GM23338 (cell line): ENCODE results near the gene SEC14L1. TPM values are rescaled to one million over a fixed set of nuclear protein-coding genes. Genes with fewer than 3 reads are reported as not detected.
A peak's percentile ranks its signal among the peaks of the same experiment; 100 is the strongest.

Experiments used
- ATAC-seq: fragments of 200-7000 bp; cut with Tn5 transposase; 3 replicates; pipeline ENCODE4 v1.9.1; 2020
- DNase-seq: peaks from one replicate; pipeline ENCODE4 v3.0.0-alpha.2; 2015; ENCODE audit warnings: low spot score
- H2AFZ ChIP-seq: fragments of 200-600 bp; sonication (generic); 2 replicates; pipeline ENCODE4 v1.8.0; 2016; ENCODE audit warnings: antibody characterized with exemption, mild to moderate bottlenecking, moderate library complexity
- H3F3A ChIP-seq: fragments of 200-600 bp; sonication (generic); replicated peaks from 2 replicates; pipeline ENCODE4 v1.8.0; 2017; ENCODE audit warnings: antibody characterized with exemption, mixed run types, low read depth
- H3K27ac ChIP-seq: fragments of 200-600 bp; sonication (generic); 2 replicates; pipeline ENCODE4 v1.6.1; 2016; ENCODE audit warnings: low read depth
- H3K27me3 ChIP-seq: fragments of 200-600 bp; sonication (generic); 2 replicates; pipeline ENCODE4 v1.8.0; 2016; ENCODE audit warnings: mild to moderate bottlenecking, mixed run types, moderate library complexity; ENCODE audit not compliant: insufficient read depth
- H3K36me3 ChIP-seq: fragments of 200-600 bp; sonication (generic); 2 replicates; pipeline ENCODE4 v1.8.0; 2016; ENCODE audit warnings: mild to moderate bottlenecking; ENCODE audit not compliant: insufficient read depth
- H3K4me1 ChIP-seq: fragments of 200-600 bp; sonication (generic); 2 replicates; pipeline ENCODE4 v1.8.0; 2016; ENCODE audit warnings: mild to moderate bottlenecking, moderate library complexity; ENCODE audit not compliant: insufficient read depth
- H3K4me2 ChIP-seq: fragments of 200-600 bp; sonication (generic); 2 replicates; pipeline ENCODE4 v1.7.1; 2017; ENCODE audit warnings: mixed run types
- H3K4me3 ChIP-seq: fragments of 200-600 bp; sonication (generic); 2 replicates; pipeline ENCODE4 v1.6.1; 2016; ENCODE audit warnings: mixed run types
- H3K79me2 ChIP-seq: fragments of 200-600 bp; sonication (generic); replicated peaks from 2 replicates; pipeline ENCODE4 v1.8.0; 2017; ENCODE audit warnings: mild to moderate bottlenecking; ENCODE audit not compliant: insufficient read depth
- H3K9me2 ChIP-seq: fragments of 200-600 bp; sonication (generic); 2 replicates; pipeline ENCODE4 v1.8.0; 2017; ENCODE audit not compliant: insufficient read depth
- H4K20me1 ChIP-seq: fragments of 200-600 bp; sonication (generic); replicated peaks from 2 replicates; pipeline ENCODE4 v1.8.0; 2017; ENCODE audit warnings: mild to moderate bottlenecking; ENCODE audit not compliant: insufficient read depth
- H3K27ac Mint-ChIP-seq: 2 replicates; pipeline ENCODE4 v1.8.0; 2020; ENCODE audit warnings: inconsistent platforms, mild to moderate bottlenecking, moderate library complexity, mixed read lengths
- H3K27me3 Mint-ChIP-seq: 3 replicates; pipeline ENCODE4 v1.8.0; 2022; ENCODE audit warnings: low read depth, mild to moderate bottlenecking, moderate library complexity, mixed read lengths, inconsistent platforms; ENCODE audit not compliant: insufficient read depth, poor library complexity
- H3K36me3 Mint-ChIP-seq: 3 replicates; pipeline ENCODE4 v1.8.0; 2021; ENCODE audit warnings: low read depth, mild to moderate bottlenecking, inconsistent platforms, moderate library complexity, mixed read lengths
- H3K4me1 Mint-ChIP-seq: 3 replicates; pipeline ENCODE4 v1.8.0; 2020; ENCODE audit warnings: mild to moderate bottlenecking, inconsistent platforms, mixed read lengths
- H3K4me3 Mint-ChIP-seq: 3 replicates; pipeline ENCODE4 v1.8.0; 2021; ENCODE audit warnings: moderate library complexity, mild to moderate bottlenecking, inconsistent platforms, mixed read lengths
- H3K9me3 Mint-ChIP-seq: 3 replicates; pipeline ENCODE4 v1.8.0; 2020; ENCODE audit warnings: moderate library complexity, mild to moderate bottlenecking, inconsistent platforms, mixed read lengths
- CREB1 ChIP-seq: fragments of 250-450 bp; sonication (Bioruptor Pico); IDR thresholded peaks from 2 replicates; pipeline ENCODE4 v1.5.0; 2020; ENCODE audit warnings: low read depth, mild to moderate bottlenecking, moderate library complexity
- ETS1 ChIP-seq: IDR thresholded peaks from 2 replicates; pipeline ENCODE4 v1.6.1; 2016; ENCODE audit warnings: antibody characterized with exemption
- EZH2 ChIP-seq: fragments of 200-600 bp; sonication (generic); IDR thresholded peaks from one replicate; pipeline ENCODE4 v1.8.0; 2017; ENCODE audit warnings: antibody characterized with exemption, mild to moderate bottlenecking, low read depth; ENCODE audit not compliant: unreplicated experiment
- NANOG ChIP-seq: IDR thresholded peaks from 2 replicates; pipeline ENCODE4 v1.6.1; 2016; ENCODE audit warnings: antibody characterized with exemption, borderline replicate concordance
- POLR2AphosphoS5 ChIP-seq: IDR thresholded peaks from 2 replicates; pipeline ENCODE4 v1.6.1; 2016; ENCODE audit warnings: antibody characterized with exemption, low read depth
- ZNF331 ChIP-seq: fragments of 250-450 bp; sonication (Bioruptor Pico); IDR thresholded peaks from 2 replicates; pipeline ENCODE4 v1.5.0; 2020; ENCODE audit warnings: low read depth, mild to moderate bottlenecking, moderate library complexity
- ZNF462 ChIP-seq: fragments of 250-450 bp; sonication (Bioruptor Pico); IDR thresholded peaks from 2 replicates; pipeline ENCODE4 v1.5.0; 2020; ENCODE audit warnings: mild to moderate bottlenecking, moderate library complexity
- polyA plus RNA-seq: library from polyadenylated mRNA; unstranded; fragments of >200 nt; fragmentation: Nextera tagmentation; extraction: Ambion mirVana; gene quantifications from 2 replicates; pipeline ENCODE4 v1.2.1, GENCODE V29; 2016
- total RNA-seq: library from RNA; depleted of rRNA; stranded (reverse); fragments of >200 nt; shearing (Covaris generic); gene quantifications from 2 replicates; pipeline ENCODE4 v1.2.3, GENCODE V29; 2014
- TF ChIP-seq, protein P1 (sequence below), 2 experiments: fragments of 200-600 bp in 1 of 2; sonication (generic) in 1 of 2; conservative IDR thresholded peaks; 2 replicates each; pipeline versions ENCODE4 v1.5.1 to v1.6.1; 2016 to 2017; ENCODE audit warnings: antibody characterized with exemption in 2 of 2, low read depth in 2 of 2, mild to moderate bottlenecking in 2 of 2, moderate library complexity in 1 of 2

The SEC14L1 gene
- total and polyA plus RNA-seq, 2 experiments from 2014 or later = 26.8 to 54.8 TPM

DNA sequence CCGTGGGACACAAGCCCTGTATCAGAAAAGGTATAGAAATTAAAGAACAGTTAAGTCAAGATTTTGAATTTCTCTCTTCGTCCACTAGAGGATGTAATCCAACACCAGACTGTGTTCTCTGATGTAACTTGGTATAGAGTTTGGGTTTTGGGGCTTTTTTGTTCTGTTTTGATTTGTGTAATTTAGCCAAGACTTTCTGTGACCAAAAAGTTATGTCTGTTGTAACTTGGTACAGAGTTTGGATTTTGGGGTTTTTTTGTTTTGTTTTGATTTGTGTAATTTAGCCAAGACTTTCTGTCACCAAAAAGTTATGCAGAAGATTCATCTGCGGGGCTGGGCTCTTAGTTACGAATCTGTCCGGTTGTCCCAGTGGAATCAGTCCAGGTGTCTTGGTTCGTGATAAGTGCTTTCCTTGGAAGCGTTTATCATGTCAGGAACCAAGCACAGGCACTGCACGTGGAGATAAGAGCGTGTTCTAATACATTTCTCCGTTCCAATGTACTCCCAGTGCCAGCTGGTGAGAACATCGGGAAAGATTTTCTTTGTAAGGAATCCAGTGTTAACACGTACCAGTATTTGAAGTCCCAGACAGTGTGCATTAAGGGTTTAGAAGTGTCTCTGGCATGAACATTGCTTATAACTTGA lies 44.1 kb upstream of the SEC14L1 start:
- no peak overlapping the region; the same call in 2 of the 3 replicates for H3K4me3 Mint-ChIP-seq
- H3K79me2 ChIP-seq = no peaks in the 10 kb centered on the region
- H4K20me1 ChIP-seq = no peaks in the 10 kb centered on the region; the same call in 1 of the 2 replicates
- TF ChIP-seq, protein P1, sequence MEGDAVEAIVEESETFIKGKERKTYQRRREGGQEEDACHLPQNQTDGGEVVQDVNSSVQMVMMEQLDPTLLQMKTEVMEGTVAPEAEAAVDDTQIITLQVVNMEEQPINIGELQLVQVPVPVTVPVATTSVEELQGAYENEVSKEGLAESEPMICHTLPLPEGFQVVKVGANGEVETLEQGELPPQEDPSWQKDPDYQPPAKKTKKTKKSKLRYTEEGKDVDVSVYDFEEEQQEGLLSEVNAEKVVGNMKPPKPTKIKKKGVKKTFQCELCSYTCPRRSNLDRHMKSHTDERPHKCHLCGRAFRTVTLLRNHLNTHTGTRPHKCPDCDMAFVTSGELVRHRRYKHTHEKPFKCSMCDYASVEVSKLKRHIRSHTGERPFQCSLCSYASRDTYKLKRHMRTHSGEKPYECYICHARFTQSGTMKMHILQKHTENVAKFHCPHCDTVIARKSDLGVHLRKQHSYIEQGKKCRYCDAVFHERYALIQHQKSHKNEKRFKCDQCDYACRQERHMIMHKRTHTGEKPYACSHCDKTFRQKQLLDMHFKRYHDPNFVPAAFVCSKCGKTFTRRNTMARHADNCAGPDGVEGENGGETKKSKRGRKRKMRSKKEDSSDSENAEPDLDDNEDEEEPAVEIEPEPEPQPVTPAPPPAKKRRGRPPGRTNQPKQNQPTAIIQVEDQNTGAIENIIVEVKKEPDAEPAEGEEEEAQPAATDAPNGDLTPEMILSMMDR (conservative IDR thresholded peaks at IDR 0.05; ENCODE audit: low read depth in 2 of 2) = peak; percentile 55 to 64
- TF ChIP-seq POLR2AphosphoS5 = no peak
- H3F3A ChIP-seq = no peaks in the 10 kb centered on the region
- no peak overlapping the region for H2AFZ ChIP-seq
- H3K36me3 ChIP-seq = peaks cover 5% of the 10 kb centered on the region; the same call in 1 of the 2 replicates
- H3K36me3 Mint-ChIP-seq = peaks cover 65% of the 10 kb centered on the region
- no peak overlapping the region for H3K27ac ChIP-seq
- DNase-seq = peak; percentile 68
- no peak overlapping the region for H3K4me3 ChIP-seq
- no peak overlapping the region for H3K4me2 ChIP-seq
- no peaks in the 10 kb centered on the region for H3K27me3 ChIP-seq
- H3K4me1 ChIP-seq = peaks cover 6% of the 10 kb centered on the region; the same call in 1 of the 2 replicates
- no peaks in the 10 kb centered on the region for H3K9me2 ChIP-seq
- peaks cover 11% of the 10 kb centered on the region for H3K27me3 Mint-ChIP-seq
- peak; percentile 59 for ATAC-seq
- peak overlapping the region; percentile 89 for H3K27ac Mint-ChIP-seq
- peaks cover 18% of the 10 kb centered on the region for H3K4me1 Mint-ChIP-seq
- H3K9me3 Mint-ChIP-seq = no peaks in the 10 kb centered on the region

GRCh38 chr17:77097631-77098180 lies 43.1 kb upstream of the SEC14L1 start:
- H2AFZ ChIP-seq = no peak overlapping the region
- Mint-ChIP-seq H3K4me3 (no peak overlapping the region), H3K9me3 (no peaks in the 10 kb centered on the region), H3K4me1 (peaks cover 19% of the 10 kb centered on the region), H3K27ac (peak overlapping the region; percentile 89), H3K27me3 (peaks cover 11% of the 10 kb centered on the region), H3K36me3 (peaks cover 55% of the 10 kb centered on the region)
- H4K20me1 ChIP-seq = no peaks in the 10 kb centered on the region; the same call in 1 of the 2 replicates
- no peak overlapping the region for H3K4me3 ChIP-seq
- no peaks in the 10 kb centered on the region for H3F3A ChIP-seq
- H3K27me3 ChIP-seq = no peaks in the 10 kb centered on the region
- H3K4me1 ChIP-seq = peaks cover 6% of the 10 kb centered on the region; the same call in 1 of the 2 replicates
- H3K36me3 ChIP-seq = no peaks in the 10 kb centered on the region; the same call in 1 of the 2 replicates
- no peak overlapping the region for H3K4me2 ChIP-seq
- DNase-seq (no peak), ATAC-seq (no peak; the same call in 1 of the 3 replicates)
- H3K9me2 ChIP-seq = no peaks in the 10 kb centered on the region
- H3K27ac ChIP-seq = no peak overlapping the region
- H3K79me2 ChIP-seq = no peaks in the 10 kb centered on the region
- TF ChIP-seq EZH2 (no peak), ETS1 (no peak), NANOG (no peak), POLR2AphosphoS5 (no peak), ZNF462 (no peak), ZNF331 (no peak), CREB1 (CRISPR knock-in tag) (no peak)
- TF ChIP-seq, protein P1 (conservative IDR thresholded peaks at IDR 0.05; ENCODE audit: low read depth in 2 of 2) = no peak
